Measurements from ENCODE around the gene DNAH17.

Gene DNAH17

DNA sequence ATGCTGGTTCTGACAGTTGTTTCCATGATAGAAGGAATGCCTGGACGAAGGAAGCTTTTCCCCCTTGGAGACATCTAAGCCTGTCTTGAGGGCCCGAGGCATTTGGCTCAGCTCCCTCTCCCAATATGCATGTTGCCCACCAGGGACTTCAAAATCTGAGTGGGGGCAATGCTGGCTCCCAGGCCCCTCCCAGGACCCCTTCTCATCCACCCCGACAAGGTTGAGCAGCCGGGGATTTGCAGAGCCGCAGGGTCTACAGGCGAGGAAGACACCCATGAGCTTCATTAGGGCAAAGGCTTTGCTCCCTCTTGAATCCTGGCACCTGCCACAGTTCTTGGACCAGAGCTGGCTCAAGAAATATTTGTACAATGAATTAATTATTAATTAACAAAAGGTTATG lies 25.1 kb upstream of the DNAH17 start:
- TF ChIP-seq, protein P1, sequence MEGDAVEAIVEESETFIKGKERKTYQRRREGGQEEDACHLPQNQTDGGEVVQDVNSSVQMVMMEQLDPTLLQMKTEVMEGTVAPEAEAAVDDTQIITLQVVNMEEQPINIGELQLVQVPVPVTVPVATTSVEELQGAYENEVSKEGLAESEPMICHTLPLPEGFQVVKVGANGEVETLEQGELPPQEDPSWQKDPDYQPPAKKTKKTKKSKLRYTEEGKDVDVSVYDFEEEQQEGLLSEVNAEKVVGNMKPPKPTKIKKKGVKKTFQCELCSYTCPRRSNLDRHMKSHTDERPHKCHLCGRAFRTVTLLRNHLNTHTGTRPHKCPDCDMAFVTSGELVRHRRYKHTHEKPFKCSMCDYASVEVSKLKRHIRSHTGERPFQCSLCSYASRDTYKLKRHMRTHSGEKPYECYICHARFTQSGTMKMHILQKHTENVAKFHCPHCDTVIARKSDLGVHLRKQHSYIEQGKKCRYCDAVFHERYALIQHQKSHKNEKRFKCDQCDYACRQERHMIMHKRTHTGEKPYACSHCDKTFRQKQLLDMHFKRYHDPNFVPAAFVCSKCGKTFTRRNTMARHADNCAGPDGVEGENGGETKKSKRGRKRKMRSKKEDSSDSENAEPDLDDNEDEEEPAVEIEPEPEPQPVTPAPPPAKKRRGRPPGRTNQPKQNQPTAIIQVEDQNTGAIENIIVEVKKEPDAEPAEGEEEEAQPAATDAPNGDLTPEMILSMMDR (conservative IDR thresholded peaks at IDR 0.05; ENCODE audit: low read depth, low read length) = no peak
- H3K4me3 ChIP-seq (ENCODE audit: low read depth, low read length) = no peak overlapping the region
- no peak for DNase-seq (ENCODE audit: low read depth)

DNA sequence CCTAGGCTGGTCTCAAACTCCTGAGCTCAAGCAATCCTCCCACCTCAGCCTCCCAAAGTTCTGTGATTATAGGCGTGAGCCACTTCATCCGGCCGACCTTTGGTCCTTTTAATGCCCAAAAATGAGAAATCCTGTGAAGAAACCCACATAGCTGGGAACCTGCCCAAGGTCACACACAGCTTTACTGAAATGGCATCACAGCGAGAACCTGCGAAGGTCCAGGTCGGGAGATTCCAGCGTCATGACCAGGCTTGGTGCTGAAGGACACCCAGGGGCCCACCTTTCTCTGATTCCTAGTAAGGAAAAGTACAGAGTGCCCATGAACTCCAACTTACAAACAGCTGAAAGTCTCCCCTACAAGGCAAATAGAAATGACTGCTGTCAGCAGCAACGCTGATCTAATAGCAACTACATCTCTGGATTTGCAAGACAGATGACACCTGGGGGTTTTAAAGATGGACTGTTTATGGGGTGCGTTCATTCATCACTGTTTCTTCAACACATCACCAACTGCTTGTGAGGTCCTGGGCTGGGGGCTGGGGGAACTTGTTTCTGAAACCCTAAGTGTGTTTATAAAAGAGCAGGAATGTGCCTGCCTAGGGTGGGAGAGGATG lies 24.5 kb upstream of the DNAH17 start:
- TF ChIP-seq, protein P1 (conservative IDR thresholded peaks at IDR 0.05; ENCODE audit: low read depth, low read length) = no peak
- DNase-seq (ENCODE audit: low read depth) = no peak
- H3K4me3 ChIP-seq (ENCODE audit: low read depth, low read length) = no peak overlapping the region

DNA sequence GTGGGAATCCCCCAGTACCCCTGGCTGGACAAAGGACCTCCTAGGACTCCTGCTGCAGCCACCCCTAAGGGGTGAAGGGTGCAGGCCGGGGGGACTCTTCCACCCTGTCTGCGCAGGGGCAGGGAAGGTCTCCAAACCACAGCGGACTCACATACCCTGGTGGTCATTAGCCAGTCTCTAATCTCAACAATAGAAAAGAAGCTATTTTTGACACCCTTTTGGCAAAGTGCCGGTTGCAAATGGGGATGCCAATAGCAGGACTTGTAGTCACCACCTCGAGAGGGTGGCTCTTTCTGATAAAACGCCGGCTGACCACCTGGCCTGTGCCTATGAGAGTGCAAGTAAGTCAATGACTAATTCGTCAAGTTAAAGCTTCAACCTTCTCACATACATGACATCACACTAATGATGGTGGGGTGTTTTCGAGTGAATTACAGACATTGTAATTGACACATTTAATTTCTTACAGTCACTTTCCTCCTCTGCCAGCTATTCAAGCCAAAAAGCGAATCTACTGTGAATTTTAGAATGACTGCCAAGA lies 23.1 kb upstream of the DNAH17 start:
- TF ChIP-seq, protein P1 (conservative IDR thresholded peaks at IDR 0.05; ENCODE audit: low read depth, low read length) = no peak
- H3K4me3 ChIP-seq (ENCODE audit: low read depth, low read length) = no peak overlapping the region
- DNase-seq (ENCODE audit: low read depth) = no peak

DNA sequence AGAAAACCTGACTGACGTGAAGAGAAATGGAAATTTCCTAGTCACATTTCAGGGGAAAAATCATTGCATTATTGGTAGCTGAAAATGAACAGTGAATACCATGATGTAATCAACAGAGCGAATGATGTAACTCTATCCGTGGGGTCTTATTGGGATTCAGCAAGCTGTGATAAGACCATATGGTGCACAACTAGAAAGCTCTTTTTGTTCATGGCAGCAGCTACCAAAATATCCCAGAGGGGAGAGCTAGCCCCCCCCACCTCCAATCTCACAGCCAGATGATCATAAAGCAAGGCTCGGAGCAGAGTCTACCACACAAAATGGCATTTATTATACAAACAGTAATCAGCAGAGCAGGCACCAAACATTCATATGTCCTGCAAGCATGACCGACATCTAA lies 22.2 kb upstream of the DNAH17 start:
- H3K4me3 ChIP-seq (ENCODE audit: low read depth, low read length) = no peak overlapping the region
- TF ChIP-seq, protein P1 (conservative IDR thresholded peaks at IDR 0.05; ENCODE audit: low read depth, low read length) = no peak
- DNase-seq (ENCODE audit: low read depth) = no peak

DNA sequence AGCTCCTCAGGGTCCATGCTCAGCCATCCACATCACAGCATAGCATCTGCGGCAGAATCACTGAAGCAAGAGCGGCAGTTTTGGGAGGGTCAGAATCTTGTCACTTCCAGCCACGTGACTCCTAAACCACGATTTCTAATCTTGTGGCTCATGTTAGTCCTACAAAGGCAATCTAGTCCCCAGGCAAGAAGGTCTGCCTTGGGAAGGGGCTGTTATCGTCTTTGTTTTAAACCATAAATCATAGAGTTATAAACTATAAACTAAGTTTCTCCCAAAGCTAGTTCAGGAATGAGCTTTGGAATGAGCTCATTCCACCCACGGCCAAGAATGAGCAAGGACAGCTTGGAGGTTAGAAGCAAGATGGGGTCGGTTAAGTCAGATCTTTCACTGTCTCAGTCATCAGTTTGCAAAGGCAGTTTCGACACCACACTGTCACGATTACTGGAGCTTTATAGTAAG lies 20.8 kb upstream of the DNAH17 start:
- peak; percentile 42 for DNase-seq (ENCODE audit: low read depth)
- TF ChIP-seq, protein P1 (conservative IDR thresholded peaks at IDR 0.05; ENCODE audit: low read depth, low read length) = no peak
- H3K4me3 ChIP-seq (ENCODE audit: low read depth, low read length) = no peak overlapping the region

DNA sequence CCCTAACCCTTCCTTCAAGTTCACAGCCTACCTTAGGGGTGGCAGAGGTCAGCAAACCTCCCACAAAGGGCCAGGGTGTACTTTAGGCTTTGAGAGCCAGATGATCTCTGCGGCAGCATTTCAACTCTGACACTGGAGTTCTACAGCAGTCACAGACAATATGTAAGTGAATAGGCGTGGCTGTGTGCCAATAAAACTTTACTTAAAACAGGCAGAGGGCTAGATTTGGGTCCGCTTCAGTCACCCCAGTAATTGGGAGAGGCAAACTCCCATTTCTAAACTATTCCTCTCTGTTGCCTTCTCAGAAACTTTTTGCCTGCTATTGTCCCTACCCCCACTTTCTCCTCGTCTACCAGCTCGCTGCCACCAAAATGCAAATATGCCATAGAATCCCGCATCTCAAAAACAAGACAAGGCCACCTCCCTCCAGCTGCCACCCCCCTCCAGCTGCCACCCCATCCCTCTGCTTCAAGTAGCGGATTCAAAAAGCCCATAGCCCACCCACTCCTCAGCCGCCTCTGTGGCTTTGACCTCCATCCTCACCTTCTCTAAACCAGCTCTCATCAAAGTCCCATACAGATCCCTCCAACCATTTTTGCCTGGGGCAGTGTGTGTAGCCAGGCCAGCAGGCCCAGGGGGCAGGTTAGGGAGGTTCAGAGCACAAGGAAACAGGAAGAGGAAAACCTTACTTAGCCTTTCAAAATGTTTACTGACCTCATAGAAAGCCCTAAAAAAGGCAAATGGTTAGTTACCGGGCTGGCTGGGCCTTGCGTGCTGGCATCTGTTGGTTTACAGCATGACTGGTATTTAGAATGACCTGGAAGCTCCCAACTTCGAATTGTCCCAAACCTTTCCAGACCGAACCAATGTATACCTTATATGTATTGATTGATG lies 19.9 kb upstream of the DNAH17 start:
- DNase-seq (ENCODE audit: low read depth) = no peak
- TF ChIP-seq, protein P1 (conservative IDR thresholded peaks at IDR 0.05; ENCODE audit: low read depth, low read length) = no peak
- no peak overlapping the region for H3K4me3 ChIP-seq (ENCODE audit: low read depth, low read length)

Data from choroid plexus epithelial cell (primary cell).